Activated T-cell treated with anti-CD3 and anti-CD28 coated beads for 1 hour (primary cell): Measurements from ENCODE around the gene ZNF804B.

Experiments
- DNase-seq: peaks from one replicate; pipeline ENCODE4 v3.0.0-alpha.2; 2020; ENCODE audit warnings: low read depth

ZNF804B gene

GRCh38 chr7:88842201-88842600 lies 82.7 kb downstream of the ZNF804B start:
- no peak for DNase-seq

- DNase-seq: no peak
Measured at GRCh38 chr7:88845091-88845490, 85.6 kb downstream of the ZNF804B start.

- no peak for DNase-seq
Measured at GRCh38 chr7:88851220-88851619, 91.7 kb downstream of the ZNF804B start.

- DNase-seq: no peak
Measured at GRCh38 chr7:88859288-88859687, 99.8 kb downstream of the ZNF804B start.

GRCh38 chr7:88866265-88866863 lies 106.9 kb downstream of the ZNF804B start:
- DNase-seq: no peak

- no peak for DNase-seq
Measured at GRCh38 chr7:88867158-88867557, 107.7 kb downstream of the ZNF804B start.

GRCh38 chr7:88868456-88868855 lies 109.0 kb downstream of the ZNF804B start:
- no peak for DNase-seq

- no peak for DNase-seq
Measured at GRCh38 chr7:88881136-88881535, 121.6 kb downstream of the ZNF804B start.

- no peak for DNase-seq
Measured at GRCh38 chr7:88885131-88885530, 125.6 kb downstream of the ZNF804B start.

GRCh38 chr7:88888684-88889083 lies 129.2 kb downstream of the ZNF804B start:
- no peak for DNase-seq

- DNase-seq: no peak
Measured at GRCh38 chr7:88910516-88910915, 151.0 kb downstream of the ZNF804B start.

- no peak for DNase-seq
Measured at GRCh38 chr7:88912852-88913251, 153.4 kb downstream of the ZNF804B start.

GRCh38 chr7:88915615-88916014 lies 156.1 kb downstream of the ZNF804B start:
- DNase-seq: no peak

- no peak for DNase-seq
Measured at GRCh38 chr7:88919478-88920131, 160.1 kb downstream of the ZNF804B start.

- no peak for DNase-seq
Measured at GRCh38 chr7:88922944-88923343, 163.4 kb downstream of the ZNF804B start.

- DNase-seq: no peak
Measured at GRCh38 chr7:88928276-88928675, 168.8 kb downstream of the ZNF804B start.

- no peak for DNase-seq
Measured at GRCh38 chr7:88929719-88930118, 170.2 kb downstream of the ZNF804B start.

GRCh38 chr7:88933285-88933684 lies 173.8 kb downstream of the ZNF804B start:
- no peak for DNase-seq

GRCh38 chr7:88942815-88943501 lies 183.5 kb downstream of the ZNF804B start:
- no peak for DNase-seq

- no peak for DNase-seq
Measured at GRCh38 chr7:88951826-88952225, 192.3 kb downstream of the ZNF804B start.

- no peak for DNase-seq
Measured at GRCh38 chr7:88964418-88964817, 204.9 kb downstream of the ZNF804B start.

- no peak for DNase-seq
Measured at GRCh38 chr7:88965371-88965770, 205.9 kb downstream of the ZNF804B start.

GRCh38 chr7:88967432-88967831 lies 207.9 kb downstream of the ZNF804B start:
- DNase-seq: no peak
